GM10847 (cell line): ENCODE measurements around the gene PRPS1L1.

ENCODE experiments used
- POLR2A ChIP-seq: IDR thresholded peaks from 2 replicates; pipeline ENCODE4 v1.6.1; 2011; ENCODE audit not compliant: insufficient read length; ENCODE audit errors: extremely low read depth

Gene PRPS1L1

GRCh38 chr7:18027628-18028027 is at the start of gene PRPS1L1:
Gene PRPS1L1, minus strand, starts transcription at chr7:18027846.
- no peak for TF ChIP-seq POLR2A

DNA sequence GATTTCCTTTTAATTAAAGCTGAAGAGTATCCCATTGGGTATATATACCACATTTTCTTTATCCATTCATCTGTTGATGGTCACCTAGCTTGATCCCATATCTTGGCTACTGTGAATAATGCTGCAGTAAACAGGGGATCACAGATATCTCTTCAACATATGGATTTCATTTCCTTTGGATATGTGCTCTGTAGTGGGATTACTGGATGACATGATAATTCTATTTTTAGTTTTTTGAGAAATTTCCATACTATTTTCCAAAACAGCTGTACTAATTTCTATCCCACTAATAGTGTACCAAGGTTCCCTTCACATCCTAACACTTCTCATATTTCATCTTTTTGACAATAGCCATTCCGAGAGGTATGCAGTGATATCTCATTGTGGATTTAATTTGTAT is 48.8 kb upstream of the PRPS1L1 start:
- no peak for TF ChIP-seq POLR2A

- no peak for TF ChIP-seq POLR2A
Observed at GRCh38 chr7:18068745-18069144, 41.1 kb upstream of the PRPS1L1 start.

DNA sequence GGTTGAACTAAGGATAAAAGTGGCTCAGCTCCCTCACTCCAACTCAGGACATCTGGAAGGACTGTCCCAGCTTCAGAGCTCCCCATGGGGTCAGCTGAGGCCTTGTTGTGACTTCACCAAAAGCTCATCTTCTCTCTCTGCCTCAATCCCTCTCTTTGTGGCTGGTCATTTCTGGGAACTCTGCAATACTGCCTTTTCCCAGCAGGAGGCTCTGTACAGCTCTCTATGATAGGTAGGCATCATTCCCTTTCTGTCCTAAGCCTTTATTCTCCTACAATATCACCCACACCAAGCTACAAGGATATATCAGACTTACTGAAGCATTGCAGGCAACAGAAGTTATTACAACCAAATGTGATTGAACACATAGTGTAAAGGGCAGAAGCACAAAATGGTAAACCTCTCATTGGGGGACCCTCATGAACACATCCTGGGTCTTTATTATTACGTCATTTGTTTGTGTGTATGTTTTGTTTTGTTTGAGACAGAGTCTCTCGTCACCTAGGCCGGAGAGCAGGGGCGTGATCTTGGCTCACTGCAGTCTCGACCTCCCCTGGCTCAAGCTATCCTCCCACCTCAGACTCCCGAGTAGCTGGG is 36.7 kb upstream of the PRPS1L1 start:
- no peak for TF ChIP-seq POLR2A

GRCh38 chr7:18063149-18063901 is 35.7 kb upstream of the PRPS1L1 start:
- TF ChIP-seq POLR2A = no peak

GRCh38 chr7:18059171-18059570 is 31.5 kb upstream of the PRPS1L1 start:
- TF ChIP-seq POLR2A = no peak

- TF ChIP-seq POLR2A = no peak
Observed at GRCh38 chr7:18053941-18054340, 26.3 kb upstream of the PRPS1L1 start.

DNA sequence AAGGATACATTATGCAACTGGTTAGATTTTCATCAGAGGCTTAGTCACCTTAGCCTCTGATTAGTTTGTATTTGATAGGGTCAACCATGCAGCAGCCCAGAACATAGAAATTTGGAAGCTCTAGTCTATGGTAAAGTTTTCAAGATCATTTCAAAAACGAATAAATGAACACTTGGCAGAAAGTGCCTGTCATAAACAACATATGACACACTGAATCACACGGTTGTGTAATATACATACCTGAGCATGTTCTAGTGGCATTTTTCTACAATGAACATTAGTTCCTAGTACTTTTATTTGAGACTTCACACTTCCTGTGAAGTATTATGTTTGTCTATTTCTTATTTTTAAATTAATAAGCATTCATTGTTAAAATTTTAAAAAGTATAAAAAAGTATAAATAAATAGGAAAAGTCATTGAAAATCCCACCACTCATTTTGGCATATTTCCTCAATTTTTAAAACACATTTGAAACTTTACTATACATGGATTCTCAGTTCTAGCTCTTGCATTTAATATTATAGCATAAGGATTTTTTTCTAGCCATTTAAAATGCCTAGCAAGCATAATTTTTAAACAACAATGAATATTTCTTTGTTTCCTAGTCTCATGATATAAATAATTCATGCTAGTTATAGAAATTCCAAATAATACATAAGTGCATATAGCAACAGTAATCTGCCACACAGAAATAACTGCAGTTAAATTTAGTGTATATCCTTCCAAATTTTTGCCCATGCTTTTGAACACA is 25.7 kb upstream of the PRPS1L1 start:
- no peak for TF ChIP-seq POLR2A

DNA sequence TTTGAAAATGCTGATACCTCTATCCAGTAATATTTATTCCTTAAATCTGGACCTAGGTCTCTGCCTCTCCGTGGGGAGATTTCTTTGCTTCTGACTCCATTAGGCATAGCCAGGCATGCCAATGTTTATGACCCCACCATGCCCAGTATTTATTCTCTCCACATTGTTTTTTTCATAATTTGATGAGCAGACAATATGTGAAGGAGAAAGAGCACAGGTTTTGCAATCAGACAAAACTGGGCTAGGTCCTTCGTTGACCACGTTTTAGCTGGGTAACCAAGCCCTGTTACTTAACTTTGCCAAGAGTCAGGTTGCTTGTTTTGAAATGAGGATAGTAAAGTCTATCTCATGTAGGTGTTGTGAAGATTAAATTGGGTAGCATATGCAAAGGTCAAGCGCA is 21.6 kb upstream of the PRPS1L1 start:
- no peak for TF ChIP-seq POLR2A

- no peak for TF ChIP-seq POLR2A
Observed at GRCh38 chr7:18046601-18047000, 19.0 kb upstream of the PRPS1L1 start.

- TF ChIP-seq POLR2A = no peak
Observed at GRCh38 chr7:18045171-18045570, 17.5 kb upstream of the PRPS1L1 start.

- no peak for TF ChIP-seq POLR2A
Observed at GRCh38 chr7:18041191-18041590, 13.5 kb upstream of the PRPS1L1 start.

DNA sequence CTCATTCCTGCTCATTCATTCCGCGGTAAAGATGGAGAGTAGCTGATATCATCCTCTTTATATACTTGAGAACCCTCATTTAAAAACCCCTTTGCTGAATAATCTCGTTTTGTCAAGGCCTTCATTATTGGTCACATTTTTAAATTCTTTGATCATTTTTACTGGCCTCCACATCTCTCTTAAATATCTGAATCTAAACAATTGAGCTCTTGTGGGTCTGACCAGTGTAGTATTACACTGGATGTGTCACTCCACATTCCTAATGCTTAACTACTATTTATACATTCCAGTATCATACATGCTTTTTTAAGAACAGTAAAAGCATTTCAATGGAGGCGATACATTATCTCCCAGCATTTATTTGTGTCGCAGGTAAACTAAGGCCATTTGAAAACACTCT is 12.6 kb upstream of the PRPS1L1 start:
- no peak for TF ChIP-seq POLR2A

DNA sequence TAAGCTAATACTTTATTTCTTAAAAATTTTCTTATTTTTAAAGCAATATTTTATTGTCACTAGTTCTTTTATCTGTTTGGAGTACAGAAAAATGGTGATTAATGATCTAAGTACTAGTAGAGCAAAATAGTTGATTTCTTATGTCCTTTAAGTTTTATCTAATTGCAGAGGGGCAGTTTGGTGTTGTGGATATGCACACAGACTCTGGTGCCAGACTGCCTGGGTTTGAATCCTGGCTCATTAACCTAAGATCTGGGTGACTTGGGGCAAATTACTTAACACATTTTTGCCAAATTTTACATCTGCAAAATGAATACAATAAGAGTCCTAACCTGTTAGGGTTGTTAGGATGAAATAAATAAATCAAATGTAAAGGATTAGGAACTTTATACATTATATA is 10.7 kb upstream of the PRPS1L1 start:
- TF ChIP-seq POLR2A = no peak

DNA sequence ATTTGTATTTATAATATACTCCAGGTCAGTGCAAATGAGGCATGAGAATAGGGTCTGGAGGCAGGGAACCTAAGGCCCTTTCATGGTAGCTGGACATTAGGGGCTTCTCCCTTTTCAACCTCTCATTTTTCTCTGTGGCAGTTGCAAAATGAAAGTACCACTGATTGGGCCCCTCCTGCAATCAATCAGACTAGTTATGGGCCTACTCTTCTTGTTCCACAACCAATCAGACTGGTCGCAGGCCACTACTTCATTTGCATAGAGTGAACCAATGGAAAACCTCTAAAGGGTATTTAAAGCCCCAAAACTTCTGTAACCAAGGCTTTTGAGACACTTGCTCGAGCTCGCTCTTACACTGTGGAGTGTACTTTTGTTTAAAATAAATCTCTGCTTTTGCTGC is 10.0 kb upstream of the PRPS1L1 start:
- TF ChIP-seq POLR2A = no peak

GRCh38 chr7:18036783-18037182 is 9.1 kb upstream of the PRPS1L1 start:
- TF ChIP-seq POLR2A = no peak
